GM21447 (cell line): ENCODE data around the gene EFNA2.

Source experiments
- ATAC-seq: cut with Tn5 transposase; IDR thresholded peaks from one replicate; pipeline ENCODE4 v1.9.1; 2021; ENCODE audit not compliant: unreplicated experiment

EFNA2 gene

GRCh38 chr19:1271528-1272422 lies 13.9 kb upstream of the EFNA2 start:
- ATAC-seq = no peak

DNA sequence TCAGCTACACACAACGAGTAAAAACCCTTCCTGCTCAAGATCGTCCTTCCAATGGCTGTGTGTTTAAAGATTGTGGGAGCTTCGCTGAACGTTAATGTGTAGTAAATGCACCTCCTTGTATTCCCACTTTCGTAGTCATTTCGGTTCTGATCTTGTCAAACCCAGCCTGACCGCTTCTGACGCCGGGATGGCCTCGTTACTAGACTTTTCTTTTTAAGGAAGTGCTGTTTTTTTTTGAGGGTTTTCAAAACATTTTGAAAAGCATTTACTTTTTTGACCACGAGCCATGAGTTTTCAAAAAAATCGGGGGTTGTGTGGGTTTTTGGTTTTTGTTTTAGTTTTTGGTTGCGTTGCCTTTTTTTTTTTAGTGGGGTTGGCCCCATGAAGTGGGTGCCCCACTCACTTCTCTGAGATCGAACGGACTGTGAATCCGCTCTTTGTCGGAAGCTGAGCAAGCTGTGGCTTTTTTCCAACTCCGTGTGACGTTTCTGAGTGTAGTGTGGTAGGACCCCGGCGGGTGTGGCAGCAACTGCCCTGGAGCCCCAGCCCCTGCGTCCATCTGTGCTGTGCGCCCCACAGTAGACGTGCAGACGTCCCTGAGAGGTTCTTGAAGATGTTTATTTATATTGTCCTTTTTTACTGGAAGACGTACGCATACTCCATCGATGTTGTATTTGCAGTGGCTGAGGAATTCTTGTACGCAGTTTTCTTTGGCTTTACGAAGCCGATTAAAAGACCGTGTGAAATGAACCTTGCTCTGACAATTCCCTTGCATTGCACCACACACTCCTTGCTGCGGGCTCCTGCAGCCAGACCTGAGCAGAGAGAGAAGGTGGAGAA lies 13.0 kb upstream of the EFNA2 start:
- no peak for ATAC-seq

DNA sequence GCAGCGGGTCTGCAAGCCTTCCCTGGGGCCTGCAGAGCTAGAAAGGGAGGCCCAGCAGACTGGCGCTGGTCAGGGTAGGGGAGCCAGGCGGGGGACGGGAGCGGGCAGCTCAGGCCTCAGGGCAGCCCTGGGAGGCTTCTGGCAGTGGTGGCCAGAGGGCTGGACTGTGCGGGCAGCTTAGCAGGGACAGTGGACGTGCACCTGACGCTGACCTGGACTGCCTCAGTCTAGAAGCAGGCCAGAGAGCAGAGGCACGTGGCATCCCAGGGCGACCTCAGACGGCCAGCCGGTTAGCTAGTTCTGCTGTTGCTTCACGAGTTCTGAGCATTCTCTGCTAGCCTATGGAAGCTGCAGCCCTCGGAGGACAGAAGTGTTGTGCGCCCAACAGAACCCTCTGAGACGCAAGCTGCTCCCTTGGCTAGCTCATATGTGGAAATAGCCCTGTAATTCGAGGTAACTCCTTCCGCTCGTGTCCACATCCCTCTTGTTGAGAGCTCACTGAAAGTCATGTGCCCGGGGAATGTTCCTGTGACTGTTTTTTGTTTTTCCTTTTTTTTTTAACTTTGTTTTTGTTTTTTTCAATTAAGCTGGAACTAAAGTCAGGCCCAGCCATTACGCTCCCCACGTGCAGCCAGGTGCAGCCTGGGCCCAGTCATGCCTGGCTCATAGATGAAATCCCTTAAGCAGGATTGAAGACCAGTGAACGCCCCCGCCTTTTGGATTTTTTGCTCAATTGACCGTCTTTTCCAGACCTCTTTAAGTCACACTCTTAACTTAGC lies 12.2 kb upstream of the EFNA2 start:
- ATAC-seq = no peak

- no peak for ATAC-seq
Measured at GRCh38 chr19:1274081-1274851, 11.4 kb upstream of the EFNA2 start.

- ATAC-seq = no peak
Measured at GRCh38 chr19:1274852-1275259, 10.8 kb upstream of the EFNA2 start.

GRCh38 chr19:1275260-1275975 lies 10.3 kb upstream of the EFNA2 start, which contains the start of gene FAM174C:
Gene FAM174C (plus strand): TSS chr19:1275530. CDS start chr19:1275550, 20 bp downstream.
- ATAC-seq = peak; percentile 68

GRCh38 chr19:1275976-1276627 lies 9.6 kb upstream of the EFNA2 start:
- no peak for ATAC-seq

DNA sequence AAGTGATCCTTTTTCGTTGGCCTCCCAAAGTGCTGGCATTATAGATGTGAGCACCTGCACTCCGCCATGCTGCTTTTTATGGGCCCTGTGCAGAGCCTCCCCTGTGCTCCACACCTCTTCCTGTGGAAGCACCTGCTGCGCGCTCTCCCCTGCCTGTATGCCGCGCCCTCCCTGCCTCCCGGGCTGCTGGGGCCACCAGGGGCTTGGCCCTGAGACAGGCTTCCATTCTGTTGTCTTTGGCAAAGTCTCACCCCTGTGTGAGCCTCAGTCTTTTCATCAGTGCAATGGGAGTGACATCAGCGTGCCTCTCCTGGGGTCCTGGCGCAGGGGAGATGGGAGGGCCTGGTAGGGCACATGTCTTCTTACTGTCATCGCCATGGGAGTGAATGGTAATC lies 9.0 kb upstream of the EFNA2 start:
- no peak for ATAC-seq

DNA sequence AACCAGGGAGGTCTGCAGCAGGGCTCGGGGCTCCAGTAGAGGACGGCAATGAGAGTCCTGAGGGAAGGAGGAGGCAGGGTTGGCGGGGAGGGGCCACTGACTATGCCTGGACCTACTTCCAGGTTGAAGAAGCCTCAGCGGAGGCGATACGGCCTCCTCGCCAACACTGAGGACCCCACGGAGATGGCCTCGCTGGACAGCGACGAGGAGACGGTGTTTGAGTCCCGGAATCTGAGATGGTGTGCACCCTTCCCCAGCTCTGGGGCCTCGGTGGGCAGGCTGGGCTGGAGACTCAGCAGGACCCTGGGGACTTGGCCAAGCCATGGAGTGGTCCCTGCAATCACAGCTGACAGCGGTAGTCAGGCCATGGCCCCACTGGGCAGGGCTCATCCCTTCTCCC lies 8.6 kb upstream of the EFNA2 start:
- no peak for ATAC-seq

DNA sequence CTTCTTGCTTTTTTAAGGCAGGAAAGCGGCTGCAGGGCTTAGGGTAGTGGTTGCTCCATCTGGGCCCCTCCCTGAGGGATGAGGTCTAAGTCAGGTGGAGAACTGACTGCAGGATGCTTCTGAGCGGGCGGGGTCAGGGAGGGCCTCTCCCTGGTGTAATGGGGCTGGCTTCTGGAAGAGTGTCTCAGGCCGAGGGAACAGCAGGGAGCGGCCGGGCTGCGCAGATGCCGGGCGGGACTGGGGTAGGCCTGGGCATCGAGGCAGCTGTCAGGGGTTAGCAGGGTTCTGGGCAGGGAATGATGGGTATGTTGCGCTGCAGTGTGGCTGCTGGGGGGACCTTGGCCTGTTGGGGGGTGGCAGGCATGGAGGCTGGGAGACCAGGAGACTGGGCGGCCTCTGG lies 7.6 kb upstream of the EFNA2 start:
- ATAC-seq = no peak

DNA sequence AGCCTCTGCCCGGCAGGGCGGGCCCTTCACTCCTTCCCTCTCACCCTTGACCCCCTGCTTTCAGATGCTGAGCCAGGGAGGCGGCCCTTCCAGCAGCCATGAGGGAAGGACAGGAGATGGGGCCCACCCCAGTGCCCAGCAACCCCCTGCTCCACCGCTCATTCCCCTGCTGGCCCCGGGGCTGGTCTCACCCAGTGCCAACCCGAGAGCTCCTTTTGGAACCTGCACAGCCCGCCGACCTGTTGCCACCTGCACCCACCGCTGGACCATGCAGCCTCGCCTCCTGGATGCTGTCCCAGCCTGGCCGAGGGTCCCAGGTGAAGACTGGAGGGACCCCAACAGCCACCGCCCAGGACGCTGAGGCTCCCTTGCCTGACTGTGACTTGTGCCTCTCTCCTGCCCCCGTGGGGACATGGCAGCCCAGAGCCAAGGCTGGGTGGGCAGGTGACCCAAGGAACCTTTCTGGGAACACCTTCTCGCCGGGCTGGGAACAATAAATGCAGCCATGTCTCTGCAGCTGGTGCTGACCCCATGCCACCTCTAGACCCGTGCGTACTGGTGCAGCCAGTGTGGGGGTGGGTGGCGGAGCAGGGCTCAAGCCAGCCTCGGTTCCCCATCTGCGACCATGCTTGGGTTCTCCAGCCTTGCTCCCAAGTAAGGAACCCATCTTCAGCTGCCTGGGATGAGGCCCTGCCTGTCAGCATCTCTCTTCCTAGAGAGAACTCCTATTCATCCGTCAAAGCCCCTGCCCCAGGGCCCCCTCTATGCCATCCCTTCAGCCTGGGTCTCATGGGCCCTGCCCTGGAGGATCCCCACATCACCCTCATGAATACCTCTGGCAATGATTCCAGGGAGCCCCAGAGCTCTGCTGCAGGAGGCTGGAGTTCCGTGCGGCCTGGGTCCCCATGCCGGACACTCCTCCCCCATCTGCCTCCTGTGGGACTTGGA lies 6.7 kb upstream of the EFNA2 start:
- no peak for ATAC-seq

DNA sequence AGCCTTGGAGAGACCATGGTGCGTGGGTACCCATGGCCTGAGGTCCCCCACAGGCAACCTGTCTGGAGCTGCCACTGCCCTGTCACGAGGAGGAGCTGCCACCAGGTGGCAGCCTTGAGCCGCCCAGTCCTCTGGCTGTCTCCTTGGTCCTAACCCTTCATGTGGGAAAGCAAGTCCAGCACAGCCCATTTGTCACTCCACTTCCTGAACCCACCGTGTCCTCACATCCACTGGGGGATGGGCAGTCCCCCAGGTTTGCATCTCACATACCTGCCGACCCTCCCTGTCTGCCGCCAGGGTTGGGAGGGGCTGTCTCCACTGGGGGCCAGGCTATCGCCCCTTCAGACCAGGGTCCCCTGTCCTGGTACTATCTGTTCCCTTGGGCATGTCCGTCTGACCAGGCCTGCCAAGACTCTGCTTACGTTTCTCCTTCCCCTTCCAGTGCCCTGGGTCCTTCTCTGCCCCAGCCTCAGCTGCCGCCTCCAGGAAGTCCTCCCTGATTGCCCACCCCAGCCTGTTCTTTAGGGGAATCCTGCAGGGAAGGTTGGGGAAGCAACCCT lies 5.8 kb upstream of the EFNA2 start:
- ATAC-seq = no peak

DNA sequence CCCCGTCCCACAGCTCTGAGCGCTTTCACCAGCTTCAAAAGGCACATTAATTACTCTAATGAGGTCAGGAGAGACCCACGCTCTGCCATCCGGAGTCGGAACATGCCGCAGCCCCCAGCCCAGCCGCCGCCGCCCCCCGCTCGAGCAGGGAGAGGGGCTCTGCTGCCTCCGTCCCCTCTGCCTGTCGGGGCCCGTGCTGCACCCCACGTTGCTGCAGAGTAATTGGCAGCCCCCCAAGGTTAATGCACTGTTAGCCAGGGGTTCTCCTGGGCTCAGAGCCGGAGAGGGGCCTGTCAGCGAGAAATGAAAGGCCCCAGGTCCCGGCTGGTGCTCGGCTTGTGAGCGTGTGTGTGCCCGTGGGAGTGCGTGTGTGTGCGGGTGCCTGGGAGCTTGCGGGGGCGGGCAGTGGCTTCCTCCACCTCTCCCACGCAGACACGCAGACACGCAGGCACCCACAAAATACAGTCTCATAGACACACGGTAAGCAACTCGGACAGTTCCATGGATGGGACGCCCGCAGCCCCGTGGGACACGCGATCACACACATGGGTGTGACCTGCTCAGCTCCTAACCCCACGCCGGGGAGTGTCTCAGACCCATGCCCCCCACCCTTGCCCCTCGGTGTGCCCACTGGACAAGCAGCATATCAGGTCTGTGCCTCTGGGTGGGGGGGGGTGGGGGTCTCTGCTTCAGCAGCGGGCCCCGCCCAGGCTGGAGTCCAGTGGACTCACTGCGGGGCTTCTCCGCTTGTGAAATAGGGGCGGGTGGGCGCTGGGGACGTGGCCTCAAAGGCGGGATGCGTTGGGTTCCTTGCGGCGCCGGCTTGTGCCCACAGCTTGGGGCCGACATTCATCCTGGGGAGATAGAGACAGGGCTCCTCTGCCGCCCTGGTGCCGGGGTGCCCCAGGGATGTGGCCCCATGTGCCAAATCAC lies 4.8 kb upstream of the EFNA2 start:
- no peak for ATAC-seq

GRCh38 chr19:1281569-1282287 lies 3.9 kb upstream of the EFNA2 start:
- ATAC-seq = no peak

DNA sequence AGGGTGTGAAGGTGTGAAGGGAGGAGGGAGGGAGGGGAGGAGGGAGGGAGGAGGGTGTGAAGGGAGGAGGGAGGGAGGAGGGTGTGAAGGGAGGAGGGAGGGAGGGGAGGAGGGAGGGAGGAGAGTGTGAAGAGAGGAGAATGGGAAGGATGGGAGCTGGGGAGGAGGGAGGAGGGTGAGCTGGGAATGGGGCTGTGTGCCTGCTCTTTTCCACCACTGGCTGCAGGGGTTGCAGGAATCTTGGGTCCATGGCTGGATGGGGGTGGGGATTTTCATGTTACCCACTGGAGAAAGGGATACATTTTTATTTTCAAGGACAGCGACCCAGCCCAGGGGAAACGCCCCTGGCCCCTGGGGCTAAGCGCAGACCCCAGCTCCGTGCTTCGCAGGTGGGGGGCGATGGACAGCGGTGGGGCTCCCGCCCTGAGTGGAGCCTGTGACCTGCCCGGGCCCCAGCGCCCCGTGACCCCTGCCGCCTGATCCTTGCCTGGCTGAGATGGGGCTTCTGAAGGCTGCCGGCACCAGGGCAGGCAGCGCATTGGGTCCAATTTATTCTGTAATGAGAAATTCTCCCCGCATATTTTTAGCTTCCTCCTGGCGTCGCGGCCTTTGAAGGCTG lies 3.0 kb upstream of the EFNA2 start:
- no peak for ATAC-seq
